Muscle of leg (tissue), 11 donors: ENCODE measurements around the gene ANXA3. TPM values are rescaled to one million over a fixed set of nuclear protein-coding genes. Genes with fewer than 3 reads are reported as not detected.

Experiments
- DNase-seq: peaks from one replicate; pipeline ENCODE4 v3.0.0; 2013
- H3K27ac ChIP-seq: one replicate; pipeline ENCODE4 v1.5.1; 2013; ENCODE audit warnings: mild to moderate bottlenecking, low read length, control low read depth
- H3K27me3 ChIP-seq: one replicate; pipeline ENCODE4 v1.6.1; 2013; ENCODE audit warnings: low read length; ENCODE audit not compliant: control insufficient read depth, insufficient read depth
- H3K36me3 ChIP-seq: one replicate; pipeline ENCODE4 v1.6.1; 2013; ENCODE audit warnings: low read length; ENCODE audit not compliant: control insufficient read depth, insufficient read depth
- H3K4me1 ChIP-seq: one replicate; pipeline ENCODE4 v1.6.1; 2013; ENCODE audit warnings: low read length; ENCODE audit not compliant: control insufficient read depth, insufficient read depth
- H3K4me3 ChIP-seq: one replicate; pipeline ENCODE4 v1.5.1; 2013; ENCODE audit warnings: low read length, control low read depth
- H3K9me3 ChIP-seq: replicated peaks from 2 replicates; pipeline ENCODE4 v1.6.1; 2013; ENCODE audit warnings: low read depth, low read length; ENCODE audit not compliant: control insufficient read depth
- WGBS: methylation state at CpG from one replicate; pipeline ENCODE4 v1.1.5; 2013; ENCODE audit warnings: missing lambda C conversion rate; ENCODE audit not compliant: insufficient coverage; 5-methylcytosine and 5-hydroxymethylcytosine counted together
- polyA plus RNA-seq, 8 donors: library from polyadenylated mRNA; unstranded; fragments of 120-200 nt; gene quantifications; one replicate each; pipeline versions ENCODE4 v1.2.1 to v1.2.3, GENCODE V29; 2013; ENCODE audit warnings: inconsistent platforms in 1 of 8, low replicate concordance in 1 of 8; ENCODE audit not compliant: insufficient read length in 8 of 8, insufficient read depth in 1 of 8
- total RNA-seq: library from RNA; stranded (reverse); fragments of 120-200 nt; gene quantifications from one replicate; pipeline ENCODE4 v1.2.4, GENCODE V29; 2013

Gene ANXA3
- total and polyA plus RNA-seq, 9 donors, result 6.0 to 15.9 (median 8.4) TPM

DNA sequence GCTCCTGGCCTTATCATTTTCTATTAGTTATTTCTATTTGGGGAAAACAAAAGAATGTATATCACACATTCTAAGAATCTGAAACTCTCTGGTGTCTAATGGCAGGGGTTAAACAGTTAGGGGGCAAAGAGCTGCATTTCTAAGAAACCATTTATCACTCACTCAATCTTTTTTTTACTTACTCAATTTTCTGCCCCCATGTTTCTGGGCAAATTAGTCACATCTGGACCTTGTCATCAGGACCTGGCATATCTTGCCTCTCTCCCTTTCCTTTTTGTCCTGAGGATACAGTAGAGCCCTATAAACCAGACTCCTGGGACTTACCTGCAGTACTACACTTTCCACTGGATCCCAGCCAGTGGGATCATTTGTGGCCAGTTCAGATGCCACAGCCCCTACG is 89.1 kb downstream of the ANXA3 start:
- H3K27me3 ChIP-seq, result no peaks in the 10 kb centered on the region
- H3K36me3 ChIP-seq, result no peaks in the 10 kb centered on the region
- WGBS, result 17% methylated on average over 1 of the region's 1 CpG
- no peaks in the 10 kb centered on the region for H3K9me3 ChIP-seq
- no peak overlapping the region for H3K4me3 ChIP-seq
- peaks cover 2% of the 10 kb centered on the region for H3K4me1 ChIP-seq
- H3K27ac ChIP-seq, result no peak overlapping the region
- DNase-seq, result no peak

DNA sequence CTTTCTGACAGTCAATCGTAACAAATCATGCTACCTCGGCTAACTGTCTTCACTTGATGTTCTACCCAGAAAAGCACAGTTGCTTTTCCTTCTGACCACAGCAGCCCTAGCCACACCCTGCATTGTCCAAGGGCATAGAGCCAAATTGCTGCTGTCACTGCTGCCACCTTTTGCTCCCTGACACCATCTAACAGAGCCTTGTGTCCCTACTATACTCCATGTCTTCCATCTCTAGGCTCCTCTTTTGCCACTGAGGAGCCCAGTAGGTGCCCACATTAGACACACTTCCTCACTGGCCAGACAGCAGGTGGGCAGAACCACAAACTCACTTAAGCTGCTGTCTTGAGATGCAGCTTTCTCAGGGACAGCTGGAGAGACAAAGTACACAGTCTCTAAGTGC is 91.4 kb downstream of the ANXA3 start:
- no peaks in the 10 kb centered on the region for H3K36me3 ChIP-seq
- H3K9me3 ChIP-seq, result no peaks in the 10 kb centered on the region
- no peak for DNase-seq
- H3K27me3 ChIP-seq, result no peaks in the 10 kb centered on the region
- WGBS, result 77% methylated on average over 2 of the region's 2 CpGs
- peaks cover 6% of the 10 kb centered on the region for H3K4me1 ChIP-seq
- H3K4me3 ChIP-seq, result no peak overlapping the region
- no peak overlapping the region for H3K27ac ChIP-seq

DNA sequence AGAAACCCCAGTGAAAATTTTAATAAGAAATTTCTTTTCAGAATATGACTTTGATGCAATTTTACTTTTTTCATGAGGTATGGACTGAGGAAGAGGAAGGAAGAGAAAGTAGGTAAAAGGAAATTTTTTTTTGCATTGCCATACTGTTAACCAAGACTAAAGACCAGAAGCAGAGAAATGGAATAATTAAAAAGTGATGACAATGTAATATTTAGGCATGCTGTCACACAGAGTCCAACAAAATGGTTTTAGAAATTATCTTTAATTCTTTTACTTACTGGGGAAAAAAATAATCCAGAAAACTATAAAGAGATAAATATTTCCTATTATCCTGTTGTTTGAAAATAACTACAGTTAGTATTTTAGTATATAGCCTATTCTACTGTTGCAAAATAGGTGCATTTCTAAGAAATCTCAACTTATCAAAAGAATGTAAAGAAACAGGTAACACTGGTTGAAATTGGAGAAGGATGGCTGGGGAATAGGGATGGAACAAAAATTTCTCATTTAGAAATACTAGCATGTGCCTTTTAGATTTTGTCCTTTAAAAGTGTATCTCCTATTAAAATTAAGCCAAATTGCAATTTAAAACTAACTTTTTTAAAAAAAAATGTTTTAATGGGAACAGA is 92.6 kb downstream of the ANXA3 start:
- Histone ChIP-seq H3K27me3 (no peaks in the 10 kb centered on the region), H3K9me3 (no peaks in the 10 kb centered on the region), H3K36me3 (no peaks in the 10 kb centered on the region), H3K4me1 (peaks cover 6% of the 10 kb centered on the region), H3K27ac (no peak overlapping the region), H3K4me3 (no peak overlapping the region)
- no peak for DNase-seq

DNA sequence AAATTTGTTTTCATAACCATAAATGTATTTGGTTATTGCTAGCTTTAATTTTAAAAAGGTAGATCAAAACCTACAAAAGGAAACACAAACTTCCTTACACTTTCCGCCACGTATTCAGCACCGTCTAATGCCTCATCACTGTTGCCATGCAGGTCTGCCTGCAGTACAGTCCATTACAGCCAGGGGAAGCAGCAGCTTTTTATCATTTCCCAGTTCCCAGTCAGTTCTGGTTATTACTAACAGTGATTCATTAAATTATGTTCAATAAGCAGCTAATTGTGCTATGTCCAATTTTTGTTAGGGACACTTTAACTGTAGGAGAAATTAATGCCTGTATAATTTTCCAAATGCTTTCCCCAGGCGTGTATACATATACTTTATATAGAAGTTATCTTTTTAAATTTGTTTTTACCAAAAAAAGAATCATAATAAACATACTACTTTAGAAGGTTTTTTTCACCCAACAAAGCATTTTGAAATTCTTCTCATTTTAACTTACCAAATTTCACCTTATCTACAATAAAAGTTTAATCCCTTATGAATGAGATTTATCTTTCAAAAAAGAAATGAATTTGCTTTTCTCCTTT is 93.3 kb downstream of the ANXA3 start:
- WGBS, result 20% methylated on average over 3 of the region's 4 CpGs
- H3K4me3 ChIP-seq, result no peak overlapping the region
- peaks cover 6% of the 10 kb centered on the region for H3K4me1 ChIP-seq
- H3K27me3 ChIP-seq, result no peaks in the 10 kb centered on the region
- H3K36me3 ChIP-seq, result no peaks in the 10 kb centered on the region
- DNase-seq, result peak; percentile 81
- no peaks in the 10 kb centered on the region for H3K9me3 ChIP-seq
- H3K27ac ChIP-seq, result peak overlapping the region; percentile 82

DNA sequence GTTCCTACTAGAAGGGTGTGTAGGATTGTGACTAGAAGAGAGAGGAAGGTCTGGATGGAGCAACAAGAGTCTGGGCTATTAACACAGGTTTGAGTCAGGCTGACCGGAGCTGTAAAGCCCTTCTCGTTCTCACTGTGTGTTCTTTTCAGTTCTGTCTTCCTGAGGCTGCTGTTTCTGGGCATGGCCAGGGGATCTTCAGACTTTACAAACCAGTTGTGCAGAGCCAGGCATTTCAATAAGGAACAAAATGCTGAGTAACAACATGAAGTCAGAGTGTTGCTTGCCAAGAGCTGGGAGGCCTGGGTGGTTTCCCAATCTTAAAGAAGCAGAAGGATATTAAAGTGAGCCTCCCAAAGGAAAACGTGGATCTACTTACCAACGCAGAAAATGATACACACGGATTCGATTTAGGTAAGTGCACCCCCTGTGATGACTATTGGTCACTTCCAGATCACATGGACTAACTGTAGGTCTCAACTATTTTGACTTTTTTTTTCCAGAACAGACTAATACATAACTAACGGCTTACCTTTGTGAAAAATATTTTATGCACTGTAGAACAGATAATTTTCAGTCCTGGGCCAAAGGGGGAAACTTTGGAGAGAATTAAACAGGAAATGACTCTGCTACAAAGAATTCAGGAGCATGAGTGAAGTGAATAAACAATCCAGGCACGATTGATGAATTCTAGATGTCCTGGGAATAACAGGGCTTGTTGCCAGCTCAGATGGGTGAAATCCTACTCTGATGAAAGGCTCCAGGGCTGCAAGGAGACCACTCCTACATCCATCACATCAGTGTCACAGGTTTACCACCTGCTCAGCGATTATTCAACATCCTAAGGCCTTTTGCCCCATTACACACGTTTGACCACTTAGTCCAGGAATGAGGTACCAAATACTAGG is 94.5 kb downstream of the ANXA3 start:
- WGBS, result 14% methylated on average over 7 of the region's 10 CpGs

DNA sequence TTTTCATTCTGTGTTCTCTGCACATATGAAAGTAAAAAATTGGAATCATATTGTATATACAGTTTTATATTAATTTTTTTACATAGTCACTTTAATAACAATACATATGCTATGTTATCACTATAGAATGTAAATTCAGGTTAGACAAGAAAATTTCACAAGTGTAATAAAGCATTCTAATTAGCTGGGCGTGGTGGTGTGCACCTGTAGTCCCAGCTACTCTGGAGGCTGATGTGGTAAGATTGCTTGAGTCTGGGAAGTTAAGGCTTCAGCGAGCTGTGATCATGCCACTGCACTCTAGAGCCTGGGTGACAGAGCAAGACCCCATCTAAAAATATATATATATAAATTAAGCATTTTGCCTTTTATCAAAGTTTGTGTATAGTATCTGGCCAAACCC is 95.7 kb downstream of the ANXA3 start:
- no peaks in the 10 kb centered on the region for H3K9me3 ChIP-seq
- no peaks in the 10 kb centered on the region for H3K27me3 ChIP-seq
- WGBS, result no CpG with 5 or more reads among the region's 2 CpGs
- no peak overlapping the region for H3K27ac ChIP-seq
- DNase-seq, result no peak
- H3K4me1 ChIP-seq, result peaks cover 6% of the 10 kb centered on the region
- H3K4me3 ChIP-seq, result no peak overlapping the region
- H3K36me3 ChIP-seq, result no peaks in the 10 kb centered on the region

More for the DNA sequence above, 94.5 kb downstream of the ANXA3 start:
- H3K9me3 ChIP-seq, result no peaks in the 10 kb centered on the region
- peaks cover 6% of the 10 kb centered on the region for H3K4me1 ChIP-seq
- H3K27ac ChIP-seq, result peak overlapping the region; percentile 82
- DNase-seq, result peak; percentile 97
- H3K4me3 ChIP-seq, result no peak overlapping the region
- no peaks in the 10 kb centered on the region for H3K27me3 ChIP-seq
- no peaks in the 10 kb centered on the region for H3K36me3 ChIP-seq

DNA sequence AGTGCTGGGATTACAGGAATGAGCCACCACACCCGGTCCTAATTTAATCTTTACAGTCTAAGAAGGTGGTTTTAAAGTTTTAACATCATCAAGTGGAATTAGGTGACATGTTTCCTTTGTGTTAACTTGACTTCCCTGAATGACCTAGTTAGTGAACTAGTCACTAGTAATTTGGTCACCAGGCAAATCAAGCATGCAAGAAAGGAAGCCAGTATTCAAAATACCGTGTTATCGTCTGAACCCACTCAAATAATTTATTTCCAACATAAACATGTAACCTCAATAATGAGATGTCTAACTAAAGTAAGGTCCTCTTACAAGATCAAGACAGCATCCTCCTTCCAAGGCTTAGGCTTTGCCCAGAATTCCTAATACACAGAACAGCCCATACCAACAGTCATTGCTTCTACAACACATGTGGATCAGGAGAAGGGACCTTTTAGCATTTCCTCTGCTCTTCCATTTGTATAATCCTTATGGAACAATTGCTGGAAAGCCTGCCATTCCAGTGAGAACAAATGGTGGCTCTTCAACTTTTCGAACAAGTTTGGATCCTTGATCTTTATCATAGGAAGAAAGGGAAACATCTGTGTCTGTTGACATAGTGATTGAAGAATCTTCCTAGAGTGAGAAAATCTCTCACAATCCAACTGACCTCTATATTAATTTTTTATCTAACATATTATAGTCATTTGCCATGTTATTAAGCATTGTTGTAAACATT is 97.2 kb downstream of the ANXA3 start:
- peaks cover 6% of the 10 kb centered on the region for H3K4me1 ChIP-seq

DNA sequence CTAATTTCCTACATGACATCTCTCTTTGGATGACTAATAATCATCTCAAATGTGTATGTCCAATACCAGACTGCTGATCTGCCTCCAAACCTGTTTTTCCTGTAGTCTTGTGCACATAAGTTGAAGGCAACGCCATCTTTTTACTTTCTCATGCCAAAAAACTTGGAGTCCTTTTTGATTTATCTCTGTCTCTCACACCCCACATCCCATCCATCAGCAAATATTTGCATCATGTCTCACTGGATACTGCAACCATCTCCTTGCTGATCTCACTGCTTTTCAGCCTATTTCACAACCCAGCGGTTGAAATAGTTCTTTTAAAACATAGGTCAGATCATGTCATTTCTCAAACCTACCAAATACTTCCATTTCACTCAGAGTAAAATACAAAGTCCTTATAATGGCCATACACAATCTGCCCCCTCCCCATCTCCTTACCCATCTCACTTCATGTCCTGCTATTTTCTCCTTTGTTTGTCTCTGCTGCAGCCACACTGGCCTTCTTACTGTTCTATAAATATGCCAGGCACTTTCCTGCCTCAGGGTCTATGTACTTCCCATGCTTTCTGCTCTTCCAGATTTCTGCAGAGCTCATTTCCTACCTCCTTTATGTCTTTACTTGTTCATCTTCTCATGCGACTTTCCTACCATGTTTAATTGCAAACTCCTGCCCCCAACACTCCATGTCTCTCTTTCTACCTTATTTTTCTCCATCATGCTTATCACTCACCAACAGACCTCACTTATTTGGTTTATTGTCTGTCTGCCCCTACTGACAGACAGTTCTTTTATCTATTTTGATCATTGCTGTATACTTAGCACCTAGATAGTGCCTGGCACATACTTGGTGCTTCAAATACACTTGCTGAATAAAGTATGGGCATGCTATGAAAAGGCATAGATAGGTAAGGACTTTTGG is 98.8 kb downstream of the ANXA3 start:
- Histone ChIP-seq H3K36me3 (no peaks in the 10 kb centered on the region), H3K9me3 (no peaks in the 10 kb centered on the region), H3K27ac (no peak overlapping the region), H3K4me3 (no peak overlapping the region), H3K27me3 (no peaks in the 10 kb centered on the region), H3K4me1 (peaks cover 10% of the 10 kb centered on the region)
- no peak for DNase-seq
- 90% methylated on average over 3 of the region's 3 CpGs for WGBS

More for the DNA sequence above, 97.2 kb downstream of the ANXA3 start:
- WGBS, result no CpG with 5 or more reads among the region's 4 CpGs
- Histone ChIP-seq H3K27ac (no peak overlapping the region), H3K27me3 (no peaks in the 10 kb centered on the region), H3K36me3 (no peaks in the 10 kb centered on the region), H3K4me3 (no peak overlapping the region), H3K9me3 (no peaks in the 10 kb centered on the region)
- no peak for DNase-seq

DNA sequence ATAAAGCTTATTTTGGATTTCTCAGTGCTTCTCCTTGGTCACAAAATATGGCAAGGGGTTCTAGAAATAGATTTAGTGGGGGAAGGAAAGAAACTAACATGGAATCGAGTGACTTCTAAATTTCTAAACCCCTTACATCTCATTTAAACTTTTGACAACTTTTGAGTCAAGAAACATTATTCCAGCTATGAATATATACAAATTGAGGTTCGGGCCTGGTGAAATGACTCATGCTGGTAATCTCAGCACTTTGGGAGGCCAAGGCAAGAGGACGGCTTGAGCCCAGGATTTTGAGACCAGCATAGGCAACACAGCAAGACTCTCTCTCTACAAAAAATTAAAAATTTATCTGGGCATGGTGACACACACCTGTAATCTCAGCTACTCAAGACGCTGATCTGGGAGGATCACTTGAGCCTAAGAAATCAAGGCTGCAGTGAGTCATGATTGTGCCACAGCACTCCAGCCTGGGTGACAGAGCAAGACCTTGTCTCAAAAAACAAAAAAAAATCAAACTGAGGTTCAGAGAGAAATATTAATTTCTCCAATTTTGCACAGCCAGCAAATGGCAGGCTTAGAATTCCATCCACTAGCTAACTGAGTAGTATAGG is 99.8 kb downstream of the ANXA3 start:
- DNase-seq, result no peak
- Histone ChIP-seq H3K27me3 (no peaks in the 10 kb centered on the region), H3K4me1 (peaks cover 9% of the 10 kb centered on the region), H3K36me3 (no peaks in the 10 kb centered on the region), H3K27ac (no peak overlapping the region), H3K9me3 (no peaks in the 10 kb centered on the region), H3K4me3 (no peak overlapping the region)
- 81% methylated on average over 3 of the region's 4 CpGs for WGBS
